ENCODE measurements around the gene GPR146.

DNA sequence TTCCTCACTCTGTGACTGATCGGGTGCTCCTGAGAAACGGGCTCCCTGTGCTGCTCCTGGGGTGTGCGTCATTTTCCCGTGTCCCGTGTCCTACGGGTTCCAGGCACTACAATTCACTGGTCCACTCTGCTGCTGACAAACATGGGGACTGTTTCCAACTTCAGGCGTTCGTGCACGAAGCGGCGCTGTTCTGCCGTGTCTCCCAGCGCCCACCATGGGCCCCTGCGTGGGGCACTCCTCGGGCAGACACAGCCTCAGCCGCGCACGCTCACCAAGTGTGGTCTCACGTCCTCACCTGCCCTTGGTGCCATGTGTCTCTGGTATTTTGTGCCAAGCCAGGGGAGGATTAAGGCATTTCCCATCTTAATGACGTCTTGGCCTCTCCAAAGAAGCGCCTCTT is 19.0 kb downstream of the GPR146 start:
- TF ChIP-seq ZNF70 (CRISPR knock-in tag; IDR thresholded peaks at IDR 0.05) (no peak), ZNF8 (CRISPR knock-in tag; IDR thresholded peaks at IDR 0.05) (no peak), ZFP3 (CRISPR knock-in tag; IDR thresholded peaks at IDR 0.05) (no peak), ZFP30 (CRISPR knock-in tag; IDR thresholded peaks at IDR 0.05) (no peak), ZNF565 (CRISPR knock-in tag; conservative IDR thresholded peaks at IDR 0.05; ENCODE audit: low read depth) (no peak), SNAI2 (CRISPR knock-in tag; IDR thresholded peaks at IDR 0.05) (no peak)
- TF ChIP-seq, protein P1, sequence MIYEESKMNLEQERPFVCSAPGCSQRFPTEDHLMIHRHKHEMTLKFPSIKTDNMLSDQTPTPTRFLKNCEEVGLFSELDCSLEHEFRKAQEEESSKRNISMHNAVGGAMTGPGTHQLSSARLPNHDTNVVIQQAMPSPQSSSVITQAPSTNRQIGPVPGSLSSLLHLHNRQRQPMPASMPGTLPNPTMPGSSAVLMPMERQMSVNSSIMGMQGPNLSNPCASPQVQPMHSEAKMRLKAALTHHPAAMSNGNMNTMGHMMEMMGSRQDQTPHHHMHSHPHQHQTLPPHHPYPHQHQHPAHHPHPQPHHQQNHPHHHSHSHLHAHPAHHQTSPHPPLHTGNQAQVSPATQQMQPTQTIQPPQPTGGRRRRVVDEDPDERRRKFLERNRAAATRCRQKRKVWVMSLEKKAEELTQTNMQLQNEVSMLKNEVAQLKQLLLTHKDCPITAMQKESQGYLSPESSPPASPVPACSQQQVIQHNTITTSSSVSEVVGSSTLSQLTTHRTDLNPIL (CRISPR knock-in tag; IDR thresholded peaks at IDR 0.05; ENCODE audit: low read depth): no peak
- TF ChIP-seq, protein P2, sequence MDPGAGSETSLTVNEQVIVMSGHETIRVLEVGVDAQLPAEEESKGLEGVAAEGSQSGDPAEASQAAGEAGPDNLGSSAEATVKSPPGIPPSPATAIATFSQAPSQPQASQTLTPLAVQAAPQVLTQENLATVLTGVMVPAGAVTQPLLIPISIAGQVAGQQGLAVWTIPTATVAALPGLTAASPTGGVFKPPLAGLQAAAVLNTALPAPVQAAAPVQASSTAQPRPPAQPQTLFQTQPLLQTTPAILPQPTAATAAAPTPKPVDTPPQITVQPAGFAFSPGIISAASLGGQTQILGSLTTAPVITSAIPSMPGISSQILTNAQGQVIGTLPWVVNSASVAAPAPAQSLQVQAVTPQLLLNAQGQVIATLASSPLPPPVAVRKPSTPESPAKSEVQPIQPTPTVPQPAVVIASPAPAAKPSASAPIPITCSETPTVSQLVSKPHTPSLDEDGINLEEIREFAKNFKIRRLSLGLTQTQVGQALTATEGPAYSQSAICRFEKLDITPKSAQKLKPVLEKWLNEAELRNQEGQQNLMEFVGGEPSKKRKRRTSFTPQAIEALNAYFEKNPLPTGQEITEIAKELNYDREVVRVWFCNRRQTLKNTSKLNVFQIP (CRISPR knock-in tag; IDR thresholded peaks at IDR 0.05; ENCODE audit: borderline replicate concordance, low read depth): no peak
